GM23338 (cell line): Measurements from ENCODE around the gene IRF2BP2.

Experiments
- CREB1 ChIP-seq: fragments of 250-450 bp; sonication (Bioruptor Pico); IDR thresholded peaks from 2 replicates; pipeline ENCODE4 v1.5.0; 2020; ENCODE audit warnings: low read depth, mild to moderate bottlenecking, moderate library complexity
- CTCF ChIP-seq, 2 experiments: fragments of 200-600 bp in 1 of 2; sonication (generic) in 1 of 2; conservative IDR thresholded peaks; 2 replicates each; pipeline versions ENCODE4 v1.5.1 to v1.6.1; 2016 to 2017; ENCODE audit warnings: antibody characterized with exemption in 2 of 2, low read depth in 2 of 2, mild to moderate bottlenecking in 2 of 2, moderate library complexity in 1 of 2
- ETS1 ChIP-seq: IDR thresholded peaks from 2 replicates; pipeline ENCODE4 v1.6.1; 2016; ENCODE audit warnings: antibody characterized with exemption
- EZH2 ChIP-seq: fragments of 200-600 bp; sonication (generic); IDR thresholded peaks from one replicate; pipeline ENCODE4 v1.8.0; 2017; ENCODE audit warnings: antibody characterized with exemption, mild to moderate bottlenecking, low read depth; ENCODE audit not compliant: unreplicated experiment
- ZNF114 ChIP-seq: fragments of 250-450 bp; sonication (Bioruptor Pico); IDR thresholded peaks from 2 replicates; pipeline ENCODE4 v1.5.0; 2020; ENCODE audit warnings: mild to moderate bottlenecking, moderate library complexity
- TF ChIP-seq, protein P1 (sequence below): fragments of 250-450 bp; sonication (Bioruptor Pico); IDR thresholded peaks from 2 replicates; pipeline ENCODE4 v1.5.0; 2020; ENCODE audit warnings: mild to moderate bottlenecking, moderate library complexity

GRCh38 chr1:234649432-234650081 is 39.6 kb upstream of the IRF2BP2 start:
- TF ChIP-seq CTCF (conservative IDR thresholded peaks at IDR 0.05; ENCODE audit: low read depth in 2 of 2) (no peak), CREB1 (CRISPR knock-in tag) (no peak), ZNF114 (CRISPR knock-in tag) (no peak), ETS1 (no peak), EZH2 (no peak)
- TF ChIP-seq, protein P1, sequence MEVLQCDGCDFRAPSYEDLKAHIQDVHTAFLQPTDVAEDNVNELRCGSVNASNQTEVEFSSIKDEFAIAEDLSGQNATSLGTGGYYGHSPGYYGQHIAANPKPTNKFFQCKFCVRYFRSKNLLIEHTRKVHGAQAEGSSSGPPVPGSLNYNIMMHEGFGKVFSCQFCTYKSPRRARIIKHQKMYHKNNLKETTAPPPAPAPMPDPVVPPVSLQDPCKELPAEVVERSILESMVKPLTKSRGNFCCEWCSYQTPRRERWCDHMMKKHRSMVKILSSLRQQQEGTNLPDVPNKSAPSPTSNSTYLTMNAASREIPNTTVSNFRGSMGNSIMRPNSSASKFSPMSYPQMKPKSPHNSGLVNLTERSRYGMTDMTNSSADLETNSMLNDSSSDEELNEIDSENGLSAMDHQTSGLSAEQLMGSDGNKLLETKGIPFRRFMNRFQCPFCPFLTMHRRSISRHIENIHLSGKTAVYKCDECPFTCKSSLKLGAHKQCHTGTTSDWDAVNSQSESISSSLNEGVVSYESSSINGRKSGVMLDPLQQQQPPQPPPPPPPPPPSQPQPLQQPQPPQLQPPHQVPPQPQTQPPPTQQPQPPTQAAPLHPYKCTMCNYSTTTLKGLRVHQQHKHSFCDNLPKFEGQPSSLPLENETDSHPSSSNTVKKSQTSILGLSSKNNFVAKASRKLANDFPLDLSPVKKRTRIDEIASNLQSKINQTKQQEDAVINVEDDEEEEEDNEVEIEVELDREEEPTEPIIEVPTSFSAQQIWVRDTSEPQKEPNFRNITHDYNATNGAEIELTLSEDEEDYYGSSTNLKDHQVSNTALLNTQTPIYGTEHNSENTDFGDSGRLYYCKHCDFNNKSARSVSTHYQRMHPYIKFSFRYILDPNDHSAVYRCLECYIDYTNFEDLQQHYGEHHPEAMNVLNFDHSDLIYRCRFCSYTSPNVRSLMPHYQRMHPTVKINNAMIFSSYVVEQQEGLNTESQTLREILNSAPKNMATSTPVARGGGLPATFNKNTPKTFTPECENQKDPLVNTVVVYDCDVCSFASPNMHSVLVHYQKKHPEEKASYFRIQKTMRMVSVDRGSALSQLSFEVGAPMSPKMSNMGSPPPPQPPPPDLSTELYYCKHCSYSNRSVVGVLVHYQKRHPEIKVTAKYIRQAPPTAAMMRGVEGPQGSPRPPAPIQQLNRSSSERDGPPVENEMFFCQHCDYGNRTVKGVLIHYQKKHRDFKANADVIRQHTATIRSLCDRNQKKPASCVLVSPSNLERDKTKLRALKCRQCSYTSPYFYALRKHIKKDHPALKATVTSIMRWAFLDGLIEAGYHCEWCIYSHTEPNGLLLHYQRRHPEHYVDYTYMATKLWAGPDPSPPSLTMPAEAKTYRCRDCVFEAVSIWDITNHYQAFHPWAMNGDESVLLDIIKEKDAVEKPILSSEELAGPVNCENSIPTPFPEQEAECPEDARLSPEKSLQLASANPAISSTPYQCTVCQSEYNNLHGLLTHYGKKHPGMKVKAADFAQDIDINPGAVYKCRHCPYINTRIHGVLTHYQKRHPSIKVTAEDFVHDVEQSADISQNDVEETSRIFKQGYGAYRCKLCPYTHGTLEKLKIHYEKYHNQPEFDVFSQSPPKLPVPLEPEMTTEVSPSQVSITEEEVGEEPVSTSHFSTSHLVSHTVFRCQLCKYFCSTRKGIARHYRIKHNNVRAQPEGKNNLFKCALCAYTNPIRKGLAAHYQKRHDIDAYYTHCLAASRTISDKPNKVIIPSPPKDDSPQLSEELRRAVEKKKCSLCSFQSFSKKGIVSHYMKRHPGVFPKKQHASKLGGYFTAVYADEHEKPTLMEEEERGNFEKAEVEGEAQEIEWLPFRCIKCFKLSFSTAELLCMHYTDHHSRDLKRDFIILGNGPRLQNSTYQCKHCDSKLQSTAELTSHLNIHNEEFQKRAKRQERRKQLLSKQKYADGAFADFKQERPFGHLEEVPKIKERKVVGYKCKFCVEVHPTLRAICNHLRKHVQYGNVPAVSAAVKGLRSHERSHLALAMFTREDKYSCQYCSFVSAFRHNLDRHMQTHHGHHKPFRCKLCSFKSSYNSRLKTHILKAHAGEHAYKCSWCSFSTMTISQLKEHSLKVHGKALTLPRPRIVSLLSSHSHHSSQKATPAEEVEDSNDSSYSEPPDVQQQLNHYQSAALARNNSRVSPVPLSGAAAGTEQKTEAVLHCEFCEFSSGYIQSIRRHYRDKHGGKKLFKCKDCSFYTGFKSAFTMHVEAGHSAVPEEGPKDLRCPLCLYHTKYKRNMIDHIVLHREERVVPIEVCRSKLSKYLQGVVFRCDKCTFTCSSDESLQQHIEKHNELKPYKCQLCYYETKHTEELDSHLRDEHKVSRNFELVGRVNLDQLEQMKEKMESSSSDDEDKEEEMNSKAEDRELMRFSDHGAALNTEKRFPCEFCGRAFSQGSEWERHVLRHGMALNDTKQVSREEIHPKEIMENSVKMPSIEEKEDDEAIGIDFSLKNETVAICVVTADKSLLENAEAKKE, result no peak
